ENCODE measurements around the gene ST3GAL2.

GRCh38 chr16:70468776-70469525, 30.1 kb upstream of the ST3GAL2 start:
- TF ChIP-seq CTCF (IDR thresholded peaks at IDR 0.05) (no peak), POLR2A (IDR thresholded peaks at IDR 0.05) (no peak)
